MCF 10A (cell line): ENCODE measurements around the gene GH2. TPM values are rescaled to one million over a fixed set of nuclear protein-coding genes. Genes with fewer than 3 reads are reported as not detected.
"Not testable (repeated sequence)": the region's sequence is repeated elsewhere in the genome, so short reads cannot be mapped to it uniquely, and the experiment has no call there.

Experiments used
- BruUV-seq: library from RNA; stranded (reverse); fragments of 400-500 nt; replicated peaks from 2 replicates; lab custom pipeline; 2021; lab: Mats Ljungman, UMichigan
- CTCF ChIA-PET: fragments of 300-600 bp; sonication (Branson Sonifier 250); formaldehyde crosslinking; extraction: SDS; loops from one replicate; lab custom pipeline; 2021; ENCODE audit warnings: antibody characterized with exemption, inconsistent platforms; lab: Yijun Ruan, JAX
- POLR2A ChIA-PET: fragments of 300-600, 350-650 bp; sonication (Branson Sonifier 250); formaldehyde crosslinking; extraction: SDS; loops from one replicate; lab custom pipeline; 2020; ENCODE audit warnings: antibody characterized with exemption, inconsistent platforms; lab: Yijun Ruan, JAX
- DNase-seq: peaks from one replicate; pipeline ENCODE4 v3.0.0-alpha.2; 2018; ENCODE audit not compliant: unreplicated experiment
- H3K27ac Mint-ChIP-seq: one replicate; pipeline ENCODE4 v1.8.0; 2022; ENCODE audit warnings: mild to moderate bottlenecking, low read depth, mixed read lengths; ENCODE audit not compliant: unreplicated experiment
- H3K27me3 Mint-ChIP-seq: one replicate; pipeline ENCODE4 v1.8.0; 2022; ENCODE audit warnings: mixed read lengths; ENCODE audit not compliant: insufficient read depth, unreplicated experiment
- H3K36me3 Mint-ChIP-seq: one replicate; pipeline ENCODE4 v1.8.0; 2022; ENCODE audit warnings: mild to moderate bottlenecking, moderate library complexity, mixed read lengths; ENCODE audit not compliant: insufficient read depth, unreplicated experiment
- H3K4me1 Mint-ChIP-seq: one replicate; pipeline ENCODE4 v1.8.0; 2022; ENCODE audit warnings: mixed read lengths; ENCODE audit not compliant: insufficient read depth, unreplicated experiment
- H3K4me3 Mint-ChIP-seq: one replicate; pipeline ENCODE4 v1.8.0; 2022; ENCODE audit warnings: mild to moderate bottlenecking, moderate library complexity, mixed read lengths; ENCODE audit not compliant: unreplicated experiment
- H3K9me3 Mint-ChIP-seq: one replicate; pipeline ENCODE4 v1.8.0; 2022; ENCODE audit warnings: mixed read lengths; ENCODE audit not compliant: unreplicated experiment
- CTCF ChIP-seq: fragments of 200-600 bp; IDR thresholded peaks from one replicate; pipeline ENCODE4 v1.8.0; 2022; ENCODE audit warnings: antibody characterized with exemption, mild to moderate bottlenecking; ENCODE audit not compliant: unreplicated experiment
- intact Hi-C: fragments of 100-400 bp; cut with micrococcal nuclease; formaldehyde crosslinking; loops from 2 replicates; pipeline ENCODE4 v1.14.1; 2022
- total RNA-seq: library from RNA; stranded (reverse); gene quantifications from 2 replicates; pipeline ENCODE4 v1.2.3, GENCODE V29; 2022

The GH2 gene
- total RNA-seq, 1 experiment from 2014 or later, result not detected

- DNase-seq, result peak; percentile 20
These were observed 25.5 kb upstream of the GH2 start for GRCh38 chr17:63907161-63907778.

GRCh38 chr17:63904796-63905195, 23.1 kb upstream of the GH2 start:
- CTCF ChIA-PET, result interaction anchor here (0.7 to 2.1 kb wide), 13 partner anchors 14 to 565 kb away, joined by 3 to 10 read pairs (median 3); partner anchors contain the start of gene GH1
- H3K4me3 Mint-ChIP-seq, H3K36me3 Mint-ChIP-seq, H3K9me3 Mint-ChIP-seq, BruUV-seq, H3K27ac Mint-ChIP-seq, intact Hi-C loops, POLR2A ChIA-PET, H3K4me1 Mint-ChIP-seq, DNase-seq: not testable (repeated sequence)
- H3K27me3 Mint-ChIP-seq, result peaks cover 50% of the 10 kb centered on the region

More at GRCh38 chr17:63907161-63907778, 25.5 kb upstream of the GH2 start:
- H3K27me3 Mint-ChIP-seq, result peaks cover 27% of the 10 kb centered on the region
- H3K4me3 Mint-ChIP-seq, H3K9me3 Mint-ChIP-seq, POLR2A ChIA-PET, BruUV-seq, H3K36me3 Mint-ChIP-seq, H3K27ac Mint-ChIP-seq, H3K4me1 Mint-ChIP-seq, intact Hi-C loops: not testable (repeated sequence)
- CTCF ChIA-PET, result interaction anchor here (0.6 to 1.2 kb wide), 3 partner anchors 17 to 599 kb away, joined by 3 read pairs; partner anchors contain the start of gene DDX5

- intact Hi-C loops, H3K4me3 Mint-ChIP-seq, H3K27ac Mint-ChIP-seq, POLR2A ChIA-PET, H3K36me3 Mint-ChIP-seq, H3K9me3 Mint-ChIP-seq, H3K4me1 Mint-ChIP-seq, BruUV-seq: not testable (repeated sequence)
- TF ChIP-seq CTCF, result peak; percentile 30
- peak; percentile 27 for DNase-seq
- peaks cover 42% of the 10 kb centered on the region for H3K27me3 Mint-ChIP-seq
- CTCF ChIA-PET, result interaction anchor here (0.6 to 2.6 kb wide), 11 partner anchors 8 to 272 kb away, joined by 3 to 12 read pairs (median 4); partner anchors contain the start of gene CSHL1
These were observed 22.1 kb upstream of the GH2 start for GRCh38 chr17:63903787-63904201.

GRCh38 chr17:63901971-63902370, 20.2 kb upstream of the GH2 start:
- POLR2A ChIA-PET, H3K4me1 Mint-ChIP-seq, DNase-seq, H3K27ac Mint-ChIP-seq, H3K36me3 Mint-ChIP-seq, intact Hi-C loops, H3K9me3 Mint-ChIP-seq, BruUV-seq, H3K4me3 Mint-ChIP-seq: not testable (repeated sequence)
- peaks cover 38% of the 10 kb centered on the region for H3K27me3 Mint-ChIP-seq
- CTCF ChIA-PET, result interaction anchor here (0.6 to 2.6 kb wide), 9 partner anchors 11 to 231 kb away, joined by 3 to 11 read pairs (median 4); no protein-coding TSS in a partner anchor

- H3K9me3 Mint-ChIP-seq, intact Hi-C loops, H3K4me1 Mint-ChIP-seq, H3K36me3 Mint-ChIP-seq, H3K4me3 Mint-ChIP-seq, BruUV-seq, H3K27ac Mint-ChIP-seq, POLR2A ChIA-PET: not testable (repeated sequence)
- peak; percentile 65 for DNase-seq
- H3K27me3 Mint-ChIP-seq, result peaks cover 42% of the 10 kb centered on the region
- CTCF ChIA-PET, result interaction anchor here (1.2 to 1.9 kb wide), 2 partner anchors 9 to 234 kb away, joined by 3 to 10 read pairs; no protein-coding TSS in a partner anchor
These were observed 17.4 kb upstream of the GH2 start for GRCh38 chr17:63898899-63899798.

- intact Hi-C loops, CTCF ChIA-PET, H3K4me1 Mint-ChIP-seq, DNase-seq, BruUV-seq, H3K27ac Mint-ChIP-seq, H3K9me3 Mint-ChIP-seq, H3K4me3 Mint-ChIP-seq, H3K36me3 Mint-ChIP-seq: not testable (repeated sequence)
- POLR2A ChIA-PET, result interaction anchor here (0.7 kb wide), 1 partner anchor 386 kb away, joined by 3 read pairs; no protein-coding TSS in a partner anchor
- peaks cover 46% of the 10 kb centered on the region for H3K27me3 Mint-ChIP-seq
These were observed 15.0 kb upstream of the GH2 start, which contains the start of gene CSH1 for GRCh38 chr17:63896524-63897354. CSH1 (minus strand) TSS chr17:63896574; CDS start chr17:63896511, 63 bp downstream.

GRCh38 chr17:63894821-63895220, 13.1 kb upstream of the GH2 start:
- intact Hi-C loops, BruUV-seq: not testable (repeated sequence)

More at GRCh38 chr17:63894821-63895220, 13.1 kb upstream of the GH2 start:
- POLR2A ChIA-PET, H3K4me1 Mint-ChIP-seq, DNase-seq, CTCF ChIA-PET, H3K9me3 Mint-ChIP-seq, H3K27ac Mint-ChIP-seq, H3K36me3 Mint-ChIP-seq, H3K4me3 Mint-ChIP-seq: not testable (repeated sequence)
- H3K27me3 Mint-ChIP-seq, result peaks cover 30% of the 10 kb centered on the region
